Ureter (tissue), 1 donor: ENCODE results near the gene SLC6A8. TPM values are rescaled to one million over a fixed set of nuclear protein-coding genes. Genes with fewer than 3 reads are reported as not detected.
"Not testable (repeated sequence)": the region's sequence is repeated elsewhere in the genome, so short reads cannot be mapped to it uniquely, and the experiment has no call there.

Experiments used
- DNase-seq: peaks from one replicate; pipeline ENCODE4 v3.0.0-alpha.2; 2020; ENCODE audit warnings: low spot score
- total RNA-seq: library from RNA; stranded (reverse); gene quantifications from one replicate; pipeline ENCODE4 v1.2.4, GENCODE V29; 2023
- donor health status: DM: yes; HTN: yes; CAD: no.

SLC6A8 gene
- total RNA-seq, 1 donor from 2014 or later = 70.3 TPM

- no peak for DNase-seq
Measured at GRCh38 chrX:153731117-153731844, 43.6 kb downstream of the SLC6A8 start.

DNA sequence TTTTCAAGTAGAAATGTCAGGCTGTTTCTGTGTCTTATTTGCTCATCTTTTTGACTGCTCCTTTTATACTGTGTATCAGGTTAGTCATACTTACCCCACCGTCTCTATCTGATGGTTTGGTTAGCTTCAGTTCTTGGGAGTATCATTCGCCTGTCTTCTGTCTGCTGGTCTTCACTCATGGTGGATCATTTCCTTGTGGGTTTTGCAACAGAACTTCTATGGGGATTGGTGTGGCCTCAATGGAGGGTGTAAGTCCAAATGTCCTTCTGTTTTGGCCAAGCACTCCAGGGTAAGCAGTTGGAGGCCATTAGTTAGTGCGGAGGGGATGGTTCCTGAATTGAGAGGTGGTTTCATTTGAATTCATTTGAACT, 44.1 kb downstream of the SLC6A8 start:
- DNase-seq = no peak

GRCh38 chrX:153732401-153732800, 44.7 kb downstream of the SLC6A8 start:
- DNase-seq = no peak

GRCh38 chrX:153733651-153734240, 46.0 kb downstream of the SLC6A8 start:
- no peak for DNase-seq

DNA sequence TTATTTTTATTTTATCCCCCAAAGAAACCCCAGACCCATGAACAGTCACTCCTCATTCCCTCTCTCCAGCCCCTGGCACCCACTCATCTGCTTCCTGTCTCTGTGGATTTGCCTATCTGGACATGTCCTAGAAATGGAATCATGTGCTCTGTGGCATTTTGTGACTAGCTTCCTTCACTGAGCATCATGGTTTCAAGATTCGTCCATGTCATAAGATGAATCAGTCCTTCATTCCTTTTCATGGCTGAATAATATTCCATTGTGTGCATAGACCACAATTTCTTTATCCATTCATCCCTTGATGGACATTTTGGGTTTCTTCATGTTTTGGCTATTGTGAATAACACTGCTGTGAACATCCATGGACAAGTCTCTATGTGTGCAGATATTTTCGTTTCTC, 47.1 kb downstream of the SLC6A8 start:
- DNase-seq = no peak

DNA sequence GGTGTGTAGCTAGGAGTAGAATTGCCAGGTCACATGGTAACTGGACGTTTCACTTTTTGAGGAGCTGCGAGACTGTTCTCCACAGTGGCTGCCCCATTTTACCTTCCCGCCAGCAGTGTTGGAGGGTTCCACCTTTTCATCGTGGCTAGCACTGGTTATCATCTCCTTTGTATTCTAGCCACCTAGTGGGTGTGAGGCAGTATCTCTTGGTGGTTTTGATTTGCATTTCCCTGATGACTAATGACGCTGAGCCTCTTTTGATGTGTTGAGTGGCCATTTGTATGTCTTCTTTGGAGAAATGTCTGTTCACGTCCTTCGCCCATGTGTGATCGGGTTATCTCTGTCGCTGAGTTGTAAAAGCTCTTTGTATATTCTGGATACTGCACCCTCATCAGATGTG, 47.5 kb downstream of the SLC6A8 start:
- no peak for DNase-seq

DNA sequence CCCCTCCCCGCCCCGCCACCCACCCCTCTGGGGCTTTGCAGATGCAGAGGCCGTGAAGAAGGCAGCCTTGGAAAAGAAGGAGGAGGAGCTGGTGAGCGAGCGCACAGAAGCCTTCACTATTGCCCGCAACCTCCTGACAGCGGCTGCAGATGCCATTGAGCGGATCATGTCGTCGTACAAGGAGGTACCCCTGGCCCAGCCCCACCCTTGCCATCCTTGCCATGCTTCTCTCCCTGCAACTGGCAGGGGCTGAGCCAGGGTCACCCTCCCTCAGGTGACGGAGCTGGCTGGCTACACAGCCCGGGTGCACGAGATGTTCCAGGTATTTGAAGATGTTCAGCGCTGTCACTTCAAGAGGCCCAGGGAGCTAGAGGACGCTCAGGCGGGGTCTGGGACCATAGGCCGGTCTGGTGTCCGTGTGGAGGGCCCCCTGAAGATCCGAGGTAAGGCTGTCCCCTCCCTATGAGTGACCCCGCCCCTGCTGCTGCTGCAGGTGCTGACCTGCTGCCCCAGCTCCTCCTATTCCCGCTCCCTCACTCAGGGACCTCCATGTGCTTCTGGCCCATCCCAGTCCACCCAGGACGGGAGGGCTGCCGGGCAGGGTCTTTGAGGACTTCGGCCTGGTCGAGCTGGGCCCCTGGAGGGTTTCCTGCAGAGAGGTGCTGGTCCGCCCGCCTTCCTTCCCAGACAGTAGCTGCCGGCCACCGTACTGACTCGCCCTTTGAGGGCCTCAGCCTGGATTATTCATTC, 48.5 kb downstream of the SLC6A8 start:
- DNase-seq = no peak

DNA sequence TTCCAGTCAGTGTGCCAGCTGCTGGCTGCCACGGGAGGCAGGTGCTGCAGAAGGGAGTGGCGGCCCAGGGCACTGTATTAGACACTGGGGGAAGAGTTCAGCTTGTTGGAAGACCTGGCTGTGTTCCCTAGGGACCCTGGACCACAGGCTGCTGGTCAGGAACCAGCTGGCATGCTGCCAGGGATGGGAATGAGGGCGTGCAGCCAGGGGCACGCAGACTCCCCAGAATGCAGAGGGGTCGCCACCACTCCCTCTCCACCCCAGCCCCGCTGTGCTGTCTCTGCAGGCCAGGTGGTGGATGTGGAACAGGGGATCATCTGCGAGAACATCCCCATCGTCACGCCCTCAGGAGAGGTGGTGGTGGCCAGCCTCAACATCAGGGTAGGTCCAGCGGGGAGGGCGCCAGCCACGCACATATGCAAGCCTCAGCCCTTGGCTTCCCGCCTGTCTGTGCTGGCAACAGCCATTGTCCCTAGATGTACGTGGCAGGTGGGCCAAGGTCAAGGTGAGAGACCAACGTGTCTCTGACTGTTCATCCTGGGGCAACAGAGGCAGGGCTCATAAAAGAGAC, 49.2 kb downstream of the SLC6A8 start:
- no peak for DNase-seq

GRCh38 chrX:153738056-153738605, 50.4 kb downstream of the SLC6A8 start:
- DNase-seq = no peak

- peak; percentile 40 for DNase-seq
Measured at GRCh38 chrX:153739754-153740486, 52.2 kb downstream of the SLC6A8 start.

- no peak for DNase-seq
Measured at GRCh38 chrX:153740631-153741222, 53.0 kb downstream of the SLC6A8 start.

DNA sequence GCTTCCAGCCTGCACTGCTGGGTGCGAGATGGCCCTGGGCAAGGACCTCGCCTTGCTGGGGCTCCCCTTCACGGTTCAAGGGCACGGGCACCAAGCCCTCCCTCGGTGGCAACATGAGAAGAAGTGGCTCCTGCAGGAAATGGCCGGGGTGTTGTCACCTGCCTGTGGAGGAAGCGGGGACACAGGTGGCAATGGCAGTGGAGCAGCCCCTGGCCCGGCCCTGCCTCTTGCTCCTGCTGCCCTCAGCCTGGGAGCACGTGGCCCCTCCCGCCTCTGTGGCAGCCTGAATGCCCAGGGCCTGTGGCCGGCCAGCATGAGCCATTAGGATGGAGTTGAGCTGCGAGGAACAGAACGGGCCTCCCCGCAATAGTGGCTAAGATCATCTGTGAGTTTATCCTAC, 53.7 kb downstream of the SLC6A8 start:
- DNase-seq = no peak

DNA sequence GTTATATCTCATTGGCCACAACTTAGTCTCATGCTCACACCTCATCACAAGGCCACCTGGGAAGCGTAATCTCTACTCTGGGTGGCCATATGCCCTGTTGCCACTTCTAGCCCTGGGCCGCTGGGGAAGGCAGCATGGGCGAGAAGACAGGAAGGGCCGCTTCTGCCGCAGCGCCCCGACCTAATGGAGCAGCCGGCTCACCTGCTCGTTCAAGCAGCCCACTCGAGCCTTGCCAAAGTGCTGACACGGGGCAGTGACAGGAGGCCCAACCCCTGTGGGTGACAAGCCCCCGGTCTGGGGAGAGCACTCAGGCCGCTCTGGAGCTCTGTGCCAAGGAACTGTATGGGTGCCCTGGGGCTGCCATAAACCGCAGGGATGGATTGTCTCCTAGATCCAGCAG, 54.4 kb downstream of the SLC6A8 start:
- DNase-seq = not testable (repeated sequence)

DNA sequence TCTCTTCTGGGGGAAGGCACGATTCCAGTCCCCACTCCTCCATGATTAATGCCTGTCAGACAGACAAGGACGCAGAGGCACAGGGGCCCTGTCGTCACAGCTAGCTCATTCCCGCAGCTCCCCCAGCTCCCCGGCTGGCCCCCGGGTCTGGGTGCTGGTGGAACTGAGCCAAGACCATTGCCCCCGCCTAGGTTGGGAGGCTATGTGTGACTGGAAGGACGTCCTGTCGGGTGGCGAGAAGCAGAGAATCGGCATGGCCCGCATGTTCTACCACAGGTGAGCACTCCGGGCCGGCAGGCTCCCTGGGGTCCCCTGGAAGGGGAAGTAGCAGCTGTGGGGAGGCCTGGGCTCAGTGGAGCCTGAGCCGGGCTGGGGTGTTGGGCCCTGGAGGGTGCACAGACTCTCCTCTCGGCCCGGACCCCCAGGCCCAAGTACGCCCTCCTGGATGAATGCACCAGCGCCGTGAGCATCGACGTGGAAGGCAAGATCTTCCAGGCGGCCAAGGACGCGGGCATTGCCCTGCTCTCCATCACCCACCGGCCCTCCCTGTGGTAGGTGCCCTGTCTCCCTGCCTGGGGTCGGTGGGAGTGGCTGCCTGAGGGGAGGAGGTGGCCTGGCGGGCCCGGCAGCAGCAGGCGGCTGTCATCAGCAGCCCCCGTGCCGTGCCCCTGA, 55.2 kb downstream of the SLC6A8 start:
- peak; percentile 41 for DNase-seq

- DNase-seq = peak; percentile 81
Measured at GRCh38 chrX:153743468-153744209, 55.9 kb downstream of the SLC6A8 start.

DNA sequence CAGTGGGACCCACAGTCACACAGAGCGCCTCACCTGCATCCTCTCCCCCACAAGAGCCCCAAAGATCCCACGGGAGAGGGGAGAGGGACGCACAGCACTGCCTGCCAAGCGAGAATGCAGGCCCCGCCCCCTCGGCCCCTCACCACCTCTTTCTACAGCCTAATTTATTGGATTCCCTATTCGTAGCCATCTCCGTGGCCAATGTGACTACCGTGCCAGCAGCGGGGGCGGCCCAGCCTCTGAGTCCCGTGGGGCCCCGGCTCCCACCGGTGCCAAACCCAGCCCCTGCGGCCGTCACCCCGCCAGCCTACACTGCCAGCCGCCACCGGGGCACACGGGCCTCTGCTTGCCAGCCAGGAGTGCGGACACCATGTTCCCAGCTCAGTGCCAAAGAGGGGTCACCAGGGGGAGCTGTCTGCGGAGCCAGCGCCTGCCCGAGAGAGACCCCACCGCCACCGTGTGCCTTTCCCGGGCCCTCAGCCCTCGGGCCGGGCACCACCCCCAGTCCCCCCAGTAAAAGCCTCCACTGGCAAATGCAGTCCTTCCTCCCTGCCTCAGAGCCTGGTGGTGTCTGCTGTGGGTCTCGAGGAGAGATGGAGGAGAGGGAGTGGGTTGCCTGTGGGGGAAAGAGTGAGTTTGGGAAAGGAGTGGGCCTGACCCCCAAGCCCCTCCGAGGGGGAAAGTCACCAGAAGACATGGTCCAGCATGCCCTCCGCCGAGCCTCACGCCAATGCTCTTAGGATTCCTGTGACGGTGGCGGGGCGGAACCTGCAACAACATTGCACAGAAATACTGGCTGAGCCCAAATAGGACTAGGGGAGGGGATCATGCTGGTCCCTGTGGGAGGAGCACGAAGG, 56.7 kb downstream of the SLC6A8 start:
- peak; percentile 52 for DNase-seq

DNA sequence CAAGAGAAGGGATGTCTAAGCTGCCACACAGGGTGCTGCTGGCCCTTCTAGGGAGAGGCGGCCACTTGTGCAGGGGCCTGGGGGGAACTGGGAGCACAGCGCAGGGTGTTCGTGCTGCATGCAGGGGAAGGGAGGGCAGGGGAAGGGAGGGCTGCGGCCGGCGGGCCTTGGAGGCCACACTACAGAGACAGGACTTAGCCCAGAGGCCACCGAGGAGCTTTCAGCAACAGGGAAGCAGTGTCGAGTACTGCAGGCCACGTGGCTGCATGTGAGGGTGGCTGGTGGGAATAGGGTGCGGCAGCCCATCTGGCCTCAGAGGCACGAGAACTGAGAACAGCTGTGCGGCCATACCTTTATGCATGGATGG, 57.3 kb downstream of the SLC6A8 start:
- peak; percentile 40 for DNase-seq
